ENCODE data around the gene USH1G.

The USH1G gene

GRCh38 chr17:74892013-74892841 is 30.8 kb downstream of the USH1G start:
- H3K9me3 ChIP-seq = no peaks in the 10 kb centered on the region
- TF ChIP-seq Cebpa-rat (IDR thresholded peaks at IDR 0.05) = no peak

GRCh38 chr17:74890554-74890953 is 32.5 kb downstream of the USH1G start:
- no peak overlapping the region for H3K27ac ChIP-seq
- no peak overlapping the region for H3K9ac ChIP-seq
- no peak overlapping the region for H3K4me2 ChIP-seq
- no peak overlapping the region for H3K4me3 ChIP-seq
- H3K27me3 ChIP-seq = peaks cover 22% of the 10 kb centered on the region; the same call in 1 of the 2 replicates
- no peaks in the 10 kb centered on the region for H3K9me3 ChIP-seq
- H3K36me3 ChIP-seq = no peaks in the 10 kb centered on the region
- no peaks in the 10 kb centered on the region for H4K20me1 ChIP-seq
- TF ChIP-seq Cebpa-rat (IDR thresholded peaks at IDR 0.05) = no peak
- H3K4me1 ChIP-seq = no peaks in the 10 kb centered on the region

More at GRCh38 chr17:74892013-74892841, 30.8 kb downstream of the USH1G start:
- Histone ChIP-seq H3K27me3 (peaks cover 22% of the 10 kb centered on the region; the same call in 1 of the 2 replicates), H3K4me1 (no peaks in the 10 kb centered on the region), H3K4me2 (no peak overlapping the region), H3K4me3 (no peak overlapping the region), H3K9ac (no peak overlapping the region), H4K20me1 (no peaks in the 10 kb centered on the region), H3K36me3 (no peaks in the 10 kb centered on the region), H3K27ac (no peak overlapping the region)

- H4K20me1 ChIP-seq = no peaks in the 10 kb centered on the region
- H3K9ac ChIP-seq = no peak overlapping the region
- peaks cover 1% of the 10 kb centered on the region; the same call in 1 of the 2 replicates for H3K4me1 ChIP-seq
- H3K27ac ChIP-seq = no peak overlapping the region
- H3K4me2 ChIP-seq = no peak overlapping the region
- TF ChIP-seq Cebpa-rat (IDR thresholded peaks at IDR 0.05) = no peak
- H3K27me3 ChIP-seq = peaks cover 13% of the 10 kb centered on the region; the same call in 1 of the 2 replicates
- H3K9me3 ChIP-seq = no peaks in the 10 kb centered on the region
- no peaks in the 10 kb centered on the region for H3K36me3 ChIP-seq
- no peak overlapping the region for H3K4me3 ChIP-seq
These were observed 34.6 kb downstream of the USH1G start for GRCh38 chr17:74888469-74888868.

- Histone ChIP-seq H3K4me2 (no peak overlapping the region), H3K9me3 (no peaks in the 10 kb centered on the region), H3K27ac (no peak overlapping the region), H3K36me3 (no peaks in the 10 kb centered on the region), H4K20me1 (no peaks in the 10 kb centered on the region), H3K4me1 (peaks cover 9% of the 10 kb centered on the region), H3K9ac (no peak overlapping the region), H3K27me3 (no peaks in the 10 kb centered on the region), H3K4me3 (no peak overlapping the region)
- TF ChIP-seq Cebpa-rat (IDR thresholded peaks at IDR 0.05) = no peak
These were observed 39.8 kb downstream of the USH1G start for GRCh38 chr17:74883241-74883745.

GRCh38 chr17:74882517-74883240 is 40.4 kb downstream of the USH1G start:
- H3K4me1 ChIP-seq = peaks cover 15% of the 10 kb centered on the region
- H3K9ac ChIP-seq = no peak overlapping the region
- no peak overlapping the region for H3K4me2 ChIP-seq
- no peaks in the 10 kb centered on the region for H3K27me3 ChIP-seq
- H3K4me3 ChIP-seq = no peak overlapping the region
- H3K9me3 ChIP-seq = no peaks in the 10 kb centered on the region
- no peaks in the 10 kb centered on the region for H4K20me1 ChIP-seq
- no peak for TF ChIP-seq Cebpa-rat (IDR thresholded peaks at IDR 0.05)
- no peak overlapping the region for H3K27ac ChIP-seq
- no peaks in the 10 kb centered on the region for H3K36me3 ChIP-seq

GRCh38 chr17:74881073-74881472 is 42.0 kb downstream of the USH1G start:
- Histone ChIP-seq H3K4me2 (no peak overlapping the region), H3K36me3 (no peaks in the 10 kb centered on the region), H4K20me1 (no peaks in the 10 kb centered on the region), H3K27ac (no peak overlapping the region), H3K27me3 (no peaks in the 10 kb centered on the region), H3K4me3 (no peak overlapping the region), H3K9me3 (no peaks in the 10 kb centered on the region), H3K9ac (no peak overlapping the region), H3K4me1 (peaks cover 20% of the 10 kb centered on the region)
- no peak for TF ChIP-seq Cebpa-rat (IDR thresholded peaks at IDR 0.05)

GRCh38 chr17:74879308-74879707 is 43.7 kb downstream of the USH1G start:
- no peak overlapping the region for H3K4me2 ChIP-seq
- no peaks in the 10 kb centered on the region for H3K9me3 ChIP-seq
- H3K27me3 ChIP-seq = no peaks in the 10 kb centered on the region
- TF ChIP-seq Cebpa-rat (IDR thresholded peaks at IDR 0.05) = no peak
- H3K36me3 ChIP-seq = no peaks in the 10 kb centered on the region
- H4K20me1 ChIP-seq = no peaks in the 10 kb centered on the region
- H3K9ac ChIP-seq = no peak overlapping the region
- H3K4me1 ChIP-seq = peaks cover 22% of the 10 kb centered on the region
- H3K4me3 ChIP-seq = no peak overlapping the region
- H3K27ac ChIP-seq = no peak overlapping the region

GRCh38 chr17:74878658-74879057 is 44.4 kb downstream of the USH1G start:
- Histone ChIP-seq H3K27ac (no peak overlapping the region), H3K9ac (no peak overlapping the region), H3K36me3 (no peaks in the 10 kb centered on the region), H3K4me2 (no peak overlapping the region), H4K20me1 (no peaks in the 10 kb centered on the region), H3K4me1 (peaks cover 28% of the 10 kb centered on the region), H3K4me3 (no peak overlapping the region), H3K9me3 (no peaks in the 10 kb centered on the region), H3K27me3 (no peaks in the 10 kb centered on the region)
- no peak for TF ChIP-seq Cebpa-rat (IDR thresholded peaks at IDR 0.05)

GRCh38 chr17:74877592-74878548 is 45.2 kb downstream of the USH1G start:
- no peak overlapping the region for H3K4me3 ChIP-seq
- no peaks in the 10 kb centered on the region for H3K9me3 ChIP-seq
- H3K27ac ChIP-seq = peak overlapping the region; percentile 44
- H3K36me3 ChIP-seq = no peaks in the 10 kb centered on the region
- H3K4me1 ChIP-seq = peaks cover 21% of the 10 kb centered on the region
- H3K27me3 ChIP-seq = no peaks in the 10 kb centered on the region
- H3K9ac ChIP-seq = 0 out of 2 replicates have a peak overlapping the region, but pooled peaks have one; percentile 53
- H3K4me2 ChIP-seq = peak overlapping the region; percentile 79
- H4K20me1 ChIP-seq = no peaks in the 10 kb centered on the region
- TF ChIP-seq Cebpa-rat (IDR thresholded peaks at IDR 0.05) = no peak

Measured in BLaER1 (cell line).